OCI-LY1 (cell line): ENCODE measurements around the gene GPD2.

Experiments used
- CTCF ChIP-seq: fragments of 200-600 bp; sonication (generic), shearing (Covaris generic); IDR thresholded peaks from 2 replicates; pipeline ENCODE4 v1.5.1; 2017; ENCODE audit warnings: mild to moderate bottlenecking, antibody characterized with exemption, low read length, moderate library complexity, mixed read lengths
- EZH2 ChIP-seq: fragments of 200-600 bp; sonication (generic), shearing (Covaris generic); IDR thresholded peaks from 2 replicates; pipeline ENCODE4 v1.8.0; 2017; ENCODE audit warnings: borderline replicate concordance, mixed run types, mild to moderate bottlenecking, antibody characterized with exemption, low read length, moderate library complexity, mixed read lengths

DNA sequence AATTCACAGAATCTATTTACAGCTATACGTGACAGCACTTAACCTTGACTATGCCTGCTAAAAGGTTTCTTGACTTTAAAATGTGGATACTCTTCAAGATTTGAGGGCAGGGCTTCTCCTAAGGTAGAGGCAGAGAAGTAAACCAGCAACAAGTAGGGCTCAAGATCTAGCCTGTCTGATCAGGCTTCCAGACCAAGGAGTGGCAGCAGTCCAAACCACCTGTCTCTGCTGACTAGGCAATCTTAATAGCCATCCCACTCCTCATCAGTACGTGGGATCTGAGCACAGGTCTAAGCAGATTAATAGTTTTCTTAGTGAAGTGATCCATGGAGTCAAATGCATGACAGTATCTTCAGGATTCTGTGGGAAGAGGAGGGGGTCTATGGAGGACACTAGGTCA, 100.4 kb downstream of the GPD2 start:
- TF ChIP-seq CTCF (no peak), EZH2 (no peak)
